Measurements from ENCODE around the gene STX18. TPM values are rescaled to one million over a fixed set of nuclear protein-coding genes. Genes with fewer than 3 reads are reported as not detected.

The STX18 gene
- total RNA-seq, 4 donors from 2014 or later: 19.2 to 27.4 (median 20.7) TPM

DNA sequence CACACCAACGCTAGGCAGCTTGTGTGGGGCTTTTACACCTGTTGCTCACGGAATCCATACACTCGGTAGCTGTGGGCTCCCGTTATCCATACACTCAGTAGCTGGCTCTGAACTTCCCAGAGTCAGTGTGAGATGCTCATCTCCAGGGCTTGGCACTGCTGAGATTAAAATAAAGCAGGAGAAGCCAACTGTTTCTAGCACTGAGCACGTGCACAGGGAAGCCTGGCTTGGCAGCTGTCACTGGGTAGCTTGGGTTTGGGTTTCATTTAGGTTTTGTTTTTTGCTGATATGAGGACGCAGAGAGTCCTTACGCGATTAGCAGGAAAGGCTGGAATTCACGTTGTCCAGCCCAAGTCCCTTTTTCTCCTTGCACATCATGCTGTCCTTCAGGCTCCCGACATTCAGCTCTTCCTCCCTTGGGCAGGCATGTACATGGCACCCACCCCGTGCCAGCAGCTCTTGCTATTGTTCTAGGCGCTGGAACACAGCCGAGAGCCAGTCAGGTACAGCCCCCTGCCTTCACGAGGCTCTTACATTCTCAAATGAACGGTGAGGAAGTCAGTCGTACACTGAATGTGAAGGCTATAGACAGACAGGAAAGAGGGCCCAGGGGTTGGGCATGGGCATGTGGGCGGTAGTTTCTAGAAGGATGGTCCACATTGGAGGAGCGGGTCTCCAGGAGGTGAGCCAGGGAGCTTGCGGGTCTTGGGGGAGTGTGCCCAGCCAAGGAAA is 129.0 kb downstream of the STX18 start:
- TF ChIP-seq, protein P1, sequence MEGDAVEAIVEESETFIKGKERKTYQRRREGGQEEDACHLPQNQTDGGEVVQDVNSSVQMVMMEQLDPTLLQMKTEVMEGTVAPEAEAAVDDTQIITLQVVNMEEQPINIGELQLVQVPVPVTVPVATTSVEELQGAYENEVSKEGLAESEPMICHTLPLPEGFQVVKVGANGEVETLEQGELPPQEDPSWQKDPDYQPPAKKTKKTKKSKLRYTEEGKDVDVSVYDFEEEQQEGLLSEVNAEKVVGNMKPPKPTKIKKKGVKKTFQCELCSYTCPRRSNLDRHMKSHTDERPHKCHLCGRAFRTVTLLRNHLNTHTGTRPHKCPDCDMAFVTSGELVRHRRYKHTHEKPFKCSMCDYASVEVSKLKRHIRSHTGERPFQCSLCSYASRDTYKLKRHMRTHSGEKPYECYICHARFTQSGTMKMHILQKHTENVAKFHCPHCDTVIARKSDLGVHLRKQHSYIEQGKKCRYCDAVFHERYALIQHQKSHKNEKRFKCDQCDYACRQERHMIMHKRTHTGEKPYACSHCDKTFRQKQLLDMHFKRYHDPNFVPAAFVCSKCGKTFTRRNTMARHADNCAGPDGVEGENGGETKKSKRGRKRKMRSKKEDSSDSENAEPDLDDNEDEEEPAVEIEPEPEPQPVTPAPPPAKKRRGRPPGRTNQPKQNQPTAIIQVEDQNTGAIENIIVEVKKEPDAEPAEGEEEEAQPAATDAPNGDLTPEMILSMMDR (IDR thresholded peaks at IDR 0.05 in 4 of 5, conservative IDR thresholded peaks at IDR 0.05 in 1 of 5): no peak
- TF ChIP-seq POLR2A (IDR thresholded peaks at IDR 0.05): no peak
- no peak for ATAC-seq
- H3K27me3 ChIP-seq: peaks cover 0 to 4% (median 2%) of the 10 kb centered on the region in 3 donors
- no peak for DNase-seq
- H3K4me1 ChIP-seq: no peaks in the 10 kb centered on the region
- H3K36me3 ChIP-seq: peaks cover 0 to 2% of the 10 kb centered on the region in 2 donors
- H3K4me3 ChIP-seq: no peak overlapping the region
- no peaks in the 10 kb centered on the region for H3K9me3 ChIP-seq
- in situ Hi-C loops (cut with MboI; ENCODE audit: low sequenced_read_pairs in 4 of 4) (no loop called here), intact Hi-C loops (cut with DNase I; ENCODE audit: low total_unique reads) (no loop called here)
- H3K27ac ChIP-seq: no peak overlapping the region

DNA sequence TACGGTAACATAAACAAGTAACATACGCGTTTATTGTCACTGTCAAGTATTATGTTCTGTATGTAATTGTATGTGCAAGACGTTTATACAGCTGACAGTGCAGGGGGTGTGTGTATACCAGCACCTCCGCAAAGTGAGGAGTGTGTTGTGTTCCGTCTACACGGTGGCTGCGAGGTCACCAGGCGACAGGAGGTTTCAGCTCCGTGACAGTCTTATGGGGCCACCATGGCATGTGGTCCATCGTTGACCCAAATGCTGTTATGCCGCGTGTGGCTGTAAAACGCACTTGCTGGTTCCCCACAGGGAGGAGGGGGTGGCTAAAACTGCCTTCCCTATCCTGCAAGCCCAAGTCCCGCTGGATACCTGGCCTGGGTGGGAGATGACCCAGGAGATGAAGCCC is 129.9 kb downstream of the STX18 start:
- Histone ChIP-seq H3K27me3 (peaks cover 2 to 6% (median 4%) of the 10 kb centered on the region in 3 donors), H3K27ac (no peak overlapping the region), H3K4me3 (no peak overlapping the region), H3K36me3 (no peaks in the 10 kb centered on the region), H3K4me1 (no peaks in the 10 kb centered on the region), H3K9me3 (no peaks in the 10 kb centered on the region)
- in situ Hi-C loops (cut with MboI; ENCODE audit: low sequenced_read_pairs in 4 of 4) (no loop called here), intact Hi-C loops (cut with DNase I; ENCODE audit: low total_unique reads) (no loop called here)
- TF ChIP-seq, protein P1 (IDR thresholded peaks at IDR 0.05 in 4 of 5, conservative IDR thresholded peaks at IDR 0.05 in 1 of 5): no peak
- no peak for TF ChIP-seq POLR2A (IDR thresholded peaks at IDR 0.05)
- DNase-seq (no peak), ATAC-seq (no peak)

DNA sequence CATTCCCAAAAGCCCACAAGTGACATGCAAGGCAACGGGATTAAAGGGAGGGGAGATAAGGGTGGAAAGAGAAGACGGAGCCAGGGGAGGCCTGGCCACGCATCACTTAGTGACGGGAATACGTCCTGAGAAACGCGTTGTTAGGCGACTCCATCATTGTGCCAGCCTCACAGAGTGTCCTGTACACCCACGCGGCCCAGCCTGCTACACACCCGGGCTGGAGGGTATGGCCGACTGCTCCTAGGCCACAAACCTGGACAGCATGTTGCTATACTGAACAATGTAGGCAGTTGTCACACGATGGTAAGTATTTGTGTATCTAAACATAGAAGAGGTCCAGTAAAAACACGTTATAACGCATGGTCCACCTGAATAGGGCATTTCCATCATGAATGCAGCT is 131.6 kb downstream of the STX18 start:
- in situ Hi-C loops (cut with MboI; ENCODE audit: low sequenced_read_pairs in 4 of 4): no loop called here
- H3K4me1 ChIP-seq: no peaks in the 10 kb centered on the region
- no peak for TF ChIP-seq POLR2A (IDR thresholded peaks at IDR 0.05)
- TF ChIP-seq, protein P1 (IDR thresholded peaks at IDR 0.05 in 4 of 5, conservative IDR thresholded peaks at IDR 0.05 in 1 of 5): no peak
- H3K27me3 ChIP-seq: peaks cover 2 to 11% (median 7%) of the 10 kb centered on the region in 3 donors
- no peak for DNase-seq
- no peaks in the 10 kb centered on the region for H3K36me3 ChIP-seq
- no peak overlapping the region for H3K4me3 ChIP-seq
- no peak for ATAC-seq
- H3K27ac ChIP-seq: no peak overlapping the region
- no peaks in the 10 kb centered on the region for H3K9me3 ChIP-seq
- intact Hi-C loops (cut with DNase I; ENCODE audit: low total_unique reads): no loop called here

DNA sequence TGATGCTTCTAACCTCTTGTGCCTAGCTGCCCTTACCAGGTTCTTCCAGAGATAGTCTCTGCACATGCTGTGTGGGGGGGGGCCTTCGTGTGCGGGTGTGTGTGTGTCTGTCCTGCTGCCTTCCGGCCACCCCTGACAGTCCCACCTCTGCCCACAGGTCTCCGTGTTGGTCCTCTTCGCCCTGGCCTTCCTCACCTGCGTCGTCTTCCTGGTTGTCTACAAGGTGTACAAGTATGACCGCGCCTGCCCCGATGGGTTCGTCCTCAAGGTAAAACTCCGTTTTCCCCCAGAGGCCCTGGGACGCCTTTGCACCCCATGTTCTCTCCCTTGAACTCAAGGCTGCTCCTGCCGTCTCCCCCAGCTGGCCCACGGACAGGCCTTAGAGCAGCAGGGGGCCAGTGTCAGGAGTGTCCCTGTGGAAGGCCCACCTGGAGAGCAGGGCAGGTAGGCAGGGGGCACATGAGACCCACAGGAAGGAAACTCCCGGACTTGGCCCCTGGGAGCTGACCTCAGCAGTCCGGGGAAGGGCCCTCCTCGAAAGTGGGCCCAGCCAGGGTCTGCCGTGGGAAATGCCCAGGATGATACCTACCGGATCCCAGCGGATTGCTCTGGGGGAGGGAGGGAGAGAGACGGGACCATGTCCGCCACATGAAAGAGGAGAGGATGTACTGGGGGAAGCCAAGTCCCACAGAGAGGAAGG is 132.3 kb downstream of the STX18 start:
- Histone ChIP-seq H3K27me3 (peaks cover 2 to 11% (median 7%) of the 10 kb centered on the region in 3 donors), H3K27ac (no peak overlapping the region), H3K4me1 (no peaks in the 10 kb centered on the region), H3K9me3 (no peaks in the 10 kb centered on the region), H3K4me3 (no peak overlapping the region), H3K36me3 (no peaks in the 10 kb centered on the region)
- no peak for TF ChIP-seq POLR2A (IDR thresholded peaks at IDR 0.05)
- TF ChIP-seq, protein P1 (IDR thresholded peaks at IDR 0.05 in 4 of 5, conservative IDR thresholded peaks at IDR 0.05 in 1 of 5): no peak
- DNase-seq (no peak), ATAC-seq (no peak)
- in situ Hi-C loops (cut with MboI; ENCODE audit: low sequenced_read_pairs in 4 of 4): no loop called here
- intact Hi-C loops (cut with DNase I; ENCODE audit: low total_unique reads): no loop called here
